Stimulated activated CD4-positive, alpha-beta T cell treated with anti-CD3 and anti-CD28 coated beads, Interleukin-1b, Interleukin-23, amount 100 ng/mL, for 24 hours (primary cell): ENCODE data around the gene TRMT1.

Experiments
- DNase-seq, 4 experiments: peaks; one replicate each; pipeline ENCODE4 v3.0.0-alpha.2; 2020; ENCODE audit warnings: low read depth in 4 of 4, low spot score in 1 of 4

TRMT1 gene

DNA sequence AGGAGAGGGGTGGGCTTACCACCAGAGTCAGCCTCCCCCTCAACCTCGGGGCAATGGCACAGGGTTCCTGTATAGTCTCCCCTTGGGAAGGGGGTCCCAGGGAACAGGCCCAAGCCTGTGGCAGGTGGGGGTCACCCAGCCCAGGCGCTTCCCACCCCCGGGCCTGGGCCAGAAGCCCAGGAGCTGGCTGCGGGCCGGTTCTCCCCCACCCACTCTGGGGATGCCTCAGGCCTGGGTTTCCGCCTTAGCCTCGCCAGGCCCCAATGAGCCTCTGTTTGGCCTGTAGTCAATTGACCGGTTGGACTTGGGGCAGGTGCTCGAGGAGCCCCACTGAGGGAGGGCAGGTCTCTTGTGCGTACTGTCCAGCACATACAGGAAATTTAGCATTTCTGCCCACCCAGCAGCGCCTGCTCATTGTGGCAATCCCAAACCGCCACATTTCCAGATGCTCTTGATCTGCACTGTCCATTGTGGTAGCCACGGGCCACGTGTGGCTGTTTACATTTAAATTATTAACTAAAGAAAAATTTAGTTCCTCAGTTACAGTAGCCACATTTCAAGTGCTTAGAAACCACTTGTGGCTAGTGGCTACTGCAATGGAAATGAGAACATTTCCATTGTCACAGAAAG is 23.8 kb downstream of the TRMT1 start:
- DNase-seq: no peak

- no peak for DNase-seq
These were observed 24.4 kb downstream of the TRMT1 start for GRCh38 chr19:13092158-13092543.

- DNase-seq: no peak
These were observed 25.0 kb downstream of the TRMT1 start for GRCh38 chr19:13091400-13092157.

- DNase-seq: no peak
These were observed 25.9 kb downstream of the TRMT1 start for GRCh38 chr19:13090511-13091231.

GRCh38 chr19:13089857-13090507 is 26.6 kb downstream of the TRMT1 start:
- DNase-seq: no peak

DNA sequence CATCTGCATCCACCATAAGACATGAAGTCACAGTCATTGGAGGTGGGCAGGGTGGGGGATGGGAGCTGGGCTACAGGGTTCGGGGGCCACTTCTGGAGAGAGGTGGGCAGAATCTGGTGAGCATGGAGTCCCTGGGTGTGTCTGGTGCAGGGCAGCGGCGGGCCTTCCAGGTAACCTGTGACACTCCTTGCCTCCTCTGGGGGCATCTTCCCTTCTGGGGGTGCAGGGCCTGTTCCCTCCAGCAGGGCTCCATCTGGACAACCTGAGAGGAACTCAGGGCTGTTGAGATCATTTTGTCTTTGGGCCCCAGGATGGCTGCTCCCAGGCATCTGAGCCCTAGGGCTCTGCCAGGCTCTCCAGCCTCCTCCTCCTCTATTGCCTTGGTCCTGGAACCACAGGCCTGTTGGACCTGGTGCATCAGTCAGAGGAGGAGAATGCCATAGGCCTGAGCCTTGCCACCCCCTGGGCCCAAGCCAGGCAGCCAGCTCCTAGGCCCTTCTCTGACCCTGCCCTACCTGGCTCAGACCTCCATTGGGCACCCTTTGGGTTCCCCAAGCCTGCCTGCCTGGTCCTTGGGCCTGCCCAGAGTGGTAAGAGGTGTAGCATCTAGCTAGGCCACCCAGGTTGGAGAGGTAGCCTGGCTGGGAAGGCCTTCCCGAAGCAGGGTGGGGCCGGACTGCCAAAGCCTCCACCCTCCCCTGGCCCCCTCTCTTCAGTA is 27.2 kb downstream of the TRMT1 start:
- no peak for DNase-seq

GRCh38 chr19:13087795-13088537 is 28.6 kb downstream of the TRMT1 start:
- no peak for DNase-seq

GRCh38 chr19:13087295-13087694 is 29.2 kb downstream of the TRMT1 start:
- no peak for DNase-seq

- DNase-seq: no peak
These were observed 30.2 kb downstream of the TRMT1 start for GRCh38 chr19:13086341-13086740.

DNA sequence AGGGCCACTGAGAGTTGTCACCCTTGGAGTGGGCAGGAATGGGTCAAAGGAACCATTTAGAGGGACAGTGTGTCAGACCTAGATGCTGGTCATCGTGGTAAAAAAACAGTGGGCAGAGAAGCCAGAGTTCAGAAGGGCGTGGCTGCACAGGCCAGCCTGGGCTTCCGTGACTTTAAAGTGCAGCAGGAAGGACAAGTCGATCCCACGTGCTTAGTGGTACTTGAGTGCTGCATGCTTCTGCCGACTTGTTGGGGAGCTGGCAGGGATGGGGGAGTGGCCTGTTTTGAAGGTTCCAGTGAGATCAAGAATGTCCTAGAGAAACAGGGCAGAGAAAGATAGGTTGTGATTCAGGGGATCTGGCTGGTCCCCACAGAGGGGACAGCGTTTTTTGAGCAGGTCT is 30.9 kb downstream of the TRMT1 start:
- no peak for DNase-seq

DNA sequence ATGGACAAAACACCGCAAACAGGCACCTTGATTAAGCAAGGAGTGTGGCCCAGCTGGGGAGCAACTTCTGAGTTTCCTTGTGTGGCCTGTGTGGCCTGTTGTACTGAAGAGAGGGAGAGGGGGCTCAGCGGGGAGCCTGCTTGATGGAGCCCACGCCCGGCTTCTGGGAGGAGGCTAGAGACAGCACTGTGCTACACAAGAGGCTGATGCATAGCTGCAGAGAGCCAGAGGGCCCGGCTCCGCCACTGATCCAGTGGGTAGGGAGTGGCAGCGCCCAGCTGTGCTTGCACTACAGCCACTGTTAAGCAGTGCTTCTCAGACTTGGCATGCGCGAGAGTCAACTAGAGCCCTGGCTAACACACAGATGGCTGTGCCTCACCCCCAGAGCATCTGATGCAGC is 32.9 kb downstream of the TRMT1 start:
- DNase-seq: no peak

DNA sequence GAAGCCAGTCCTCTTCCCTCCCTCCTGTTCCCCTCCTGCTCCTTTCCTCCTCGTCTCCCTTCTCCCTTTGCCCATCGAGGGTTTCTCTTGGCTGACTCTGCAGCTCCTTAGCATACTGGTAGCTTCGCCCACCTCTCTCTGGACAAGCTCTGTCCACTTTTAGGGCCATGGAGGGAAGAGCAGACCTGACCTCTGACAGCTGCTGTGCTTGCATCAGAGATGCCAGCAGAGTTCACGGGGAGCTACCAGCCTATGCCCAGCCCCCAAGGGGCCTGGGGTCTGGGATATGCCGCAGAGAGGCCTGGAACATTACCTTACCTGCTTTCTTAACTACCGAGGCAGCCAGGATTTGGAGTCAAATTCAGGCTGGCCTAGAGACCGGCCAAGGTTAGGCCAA is 33.5 kb downstream of the TRMT1 start:
- no peak for DNase-seq

DNA sequence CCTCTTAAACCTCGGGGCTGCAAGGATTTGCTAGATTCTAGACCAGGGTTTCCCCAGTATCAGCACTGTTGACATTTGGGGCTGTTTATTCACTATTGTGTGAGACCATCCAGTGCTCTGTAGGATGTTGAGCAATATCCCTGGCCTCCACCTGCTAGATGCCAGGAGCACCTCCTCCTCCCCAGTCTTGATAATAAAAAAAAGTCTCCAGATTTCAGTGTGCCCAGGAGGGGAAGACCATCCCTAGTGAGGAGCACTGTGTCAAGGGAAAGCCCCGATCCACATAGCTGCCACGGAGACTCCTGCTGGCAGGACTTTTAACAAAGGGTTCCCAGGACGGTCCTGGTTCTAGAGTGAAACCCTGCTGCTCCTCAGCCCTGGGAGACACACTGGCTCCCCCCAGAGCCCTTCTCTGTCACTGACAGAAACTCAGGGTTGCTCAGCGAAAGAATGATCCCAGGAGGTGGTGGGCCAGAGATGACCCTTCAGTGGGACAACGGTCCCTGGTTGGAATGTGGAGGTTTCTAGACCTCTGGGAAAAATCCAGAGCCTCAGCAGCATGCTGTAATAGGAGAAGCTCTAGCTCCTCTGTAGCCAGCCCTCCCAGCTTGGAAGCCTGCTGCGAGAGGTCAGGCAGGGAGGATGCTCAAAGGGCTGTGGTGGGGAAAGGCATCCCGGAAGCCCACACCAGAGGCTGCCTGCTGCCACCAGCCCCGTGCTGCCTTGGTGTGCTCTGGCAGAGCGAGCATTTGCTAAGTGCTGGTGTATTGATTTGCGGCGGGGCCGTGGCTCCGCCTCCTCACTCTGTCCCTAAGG is 34.1 kb downstream of the TRMT1 start:
- no peak for DNase-seq

DNA sequence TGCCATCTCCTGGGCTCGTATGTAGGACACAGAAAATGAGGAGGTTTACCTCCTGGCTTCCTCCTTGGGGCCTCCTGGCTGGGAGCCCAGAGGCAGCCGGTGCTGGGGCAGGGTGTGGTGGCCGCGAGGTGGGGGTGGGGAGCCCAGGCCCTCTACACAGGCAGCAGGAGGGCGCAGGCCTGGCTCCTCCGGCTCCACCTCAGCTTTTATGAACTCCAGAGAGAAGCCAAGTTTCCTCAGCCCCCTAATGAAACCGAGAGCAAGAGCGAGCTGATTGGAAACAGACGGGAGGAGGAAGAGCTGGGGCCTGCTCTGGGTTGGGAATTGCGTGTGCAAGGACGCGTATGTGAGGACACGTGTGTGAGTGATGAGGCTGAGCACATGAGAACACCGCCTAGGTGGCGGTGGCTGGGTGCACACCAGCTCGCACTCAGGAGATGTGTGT is 37.0 kb downstream of the TRMT1 start:
- no peak for DNase-seq

- DNase-seq: no peak
These were observed 37.5 kb downstream of the TRMT1 start for GRCh38 chr19:13078897-13079541.

GRCh38 chr19:13078381-13078780 is 38.2 kb downstream of the TRMT1 start:
- no peak for DNase-seq

GRCh38 chr19:13077240-13077639 is 39.3 kb downstream of the TRMT1 start:
- no peak for DNase-seq

- no peak for DNase-seq
These were observed 39.8 kb downstream of the TRMT1 start for GRCh38 chr19:13076787-13077186.

DNA sequence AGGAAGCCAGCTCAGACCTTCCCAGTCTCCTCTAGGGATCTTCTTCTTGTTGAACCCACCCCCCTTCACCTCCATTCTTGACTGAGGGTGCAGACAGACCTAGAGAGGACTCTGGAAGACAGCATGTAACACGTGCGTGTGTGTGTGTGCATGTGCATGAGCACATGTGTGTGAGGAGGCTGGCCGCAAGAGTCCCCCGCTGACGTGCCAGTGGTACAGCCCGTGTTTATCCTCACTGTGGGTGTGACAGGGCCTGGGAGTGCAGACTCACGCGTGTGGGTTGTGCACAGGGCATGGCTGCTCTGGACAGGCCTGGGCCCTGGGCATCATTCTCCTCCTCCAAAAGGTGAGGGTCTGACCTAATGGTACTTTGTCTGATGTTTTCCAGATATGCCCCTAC is 40.2 kb downstream of the TRMT1 start:
- no peak for DNase-seq
